Testis (tissue), 2 donors: ENCODE results near the gene KCNA2.

ENCODE experiments used
- POLR2A ChIP-seq: fragments of 450-650 bp; IDR thresholded peaks from one replicate; pipeline ENCODE4 v1.6.1; 2017; ENCODE audit warnings: antibody characterized with exemption, mild to moderate bottlenecking, moderate library complexity
- TF ChIP-seq, protein P1 (sequence below), 3 experiments: fragments of 450-650 bp in 2 of 3; fragments of 200-600 bp in 1 of 3; sonication (generic) in 1 of 3; IDR thresholded peaks; one replicate each; pipeline ENCODE4 v1.5.1; 2016 to 2019; ENCODE audit warnings: antibody characterized with exemption in 3 of 3, mild to moderate bottlenecking in 2 of 3, moderate library complexity in 1 of 3

DNA sequence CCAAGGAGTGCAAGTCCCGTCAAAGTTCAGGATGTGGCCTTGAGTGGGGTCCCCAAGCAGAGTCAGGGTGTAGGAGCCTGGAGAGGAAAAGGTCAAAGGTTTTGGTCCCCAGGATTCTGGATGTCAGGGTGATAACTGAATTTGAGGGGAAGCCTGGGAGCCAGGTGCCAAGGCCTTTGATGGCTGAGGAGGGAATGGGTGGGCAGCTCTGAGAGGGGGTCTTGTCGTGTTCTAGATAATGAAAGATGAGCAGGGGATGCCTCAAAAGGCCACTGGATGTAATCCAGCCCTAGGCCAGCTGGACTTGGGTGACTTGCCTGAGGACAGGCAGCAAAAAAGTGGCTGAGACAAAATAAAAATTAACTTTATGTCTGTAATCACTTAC is 27.5 kb upstream of the KCNA2 start:
- TF ChIP-seq, protein P1, sequence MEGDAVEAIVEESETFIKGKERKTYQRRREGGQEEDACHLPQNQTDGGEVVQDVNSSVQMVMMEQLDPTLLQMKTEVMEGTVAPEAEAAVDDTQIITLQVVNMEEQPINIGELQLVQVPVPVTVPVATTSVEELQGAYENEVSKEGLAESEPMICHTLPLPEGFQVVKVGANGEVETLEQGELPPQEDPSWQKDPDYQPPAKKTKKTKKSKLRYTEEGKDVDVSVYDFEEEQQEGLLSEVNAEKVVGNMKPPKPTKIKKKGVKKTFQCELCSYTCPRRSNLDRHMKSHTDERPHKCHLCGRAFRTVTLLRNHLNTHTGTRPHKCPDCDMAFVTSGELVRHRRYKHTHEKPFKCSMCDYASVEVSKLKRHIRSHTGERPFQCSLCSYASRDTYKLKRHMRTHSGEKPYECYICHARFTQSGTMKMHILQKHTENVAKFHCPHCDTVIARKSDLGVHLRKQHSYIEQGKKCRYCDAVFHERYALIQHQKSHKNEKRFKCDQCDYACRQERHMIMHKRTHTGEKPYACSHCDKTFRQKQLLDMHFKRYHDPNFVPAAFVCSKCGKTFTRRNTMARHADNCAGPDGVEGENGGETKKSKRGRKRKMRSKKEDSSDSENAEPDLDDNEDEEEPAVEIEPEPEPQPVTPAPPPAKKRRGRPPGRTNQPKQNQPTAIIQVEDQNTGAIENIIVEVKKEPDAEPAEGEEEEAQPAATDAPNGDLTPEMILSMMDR (IDR thresholded peaks at IDR 0.05), result no peak
- TF ChIP-seq POLR2A, result no peak
